ENCODE data around the gene HSPB8.

HSPB8 gene

DNA sequence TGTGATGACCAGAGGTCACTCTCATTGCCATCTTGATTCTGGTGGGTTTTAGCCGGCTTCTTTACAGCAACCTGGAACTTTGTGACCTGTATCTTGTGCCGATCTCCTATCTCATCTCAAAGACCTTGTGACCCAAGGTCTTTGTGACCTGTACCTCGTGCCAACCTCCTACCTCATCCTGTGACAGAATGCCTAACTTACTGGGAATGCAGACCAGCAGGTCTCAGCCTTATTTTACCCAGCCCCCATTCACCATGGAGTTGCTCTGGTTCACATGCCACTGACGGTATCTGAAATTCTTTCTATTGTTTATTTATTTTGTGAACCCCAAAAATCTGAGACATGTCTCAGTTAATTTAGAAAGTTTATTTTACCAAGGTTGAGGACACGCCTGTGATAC is 7.4 kb upstream of the HSPB8 start:
- DNase-seq (ENCODE audit: low spot score) = no peak

DNA sequence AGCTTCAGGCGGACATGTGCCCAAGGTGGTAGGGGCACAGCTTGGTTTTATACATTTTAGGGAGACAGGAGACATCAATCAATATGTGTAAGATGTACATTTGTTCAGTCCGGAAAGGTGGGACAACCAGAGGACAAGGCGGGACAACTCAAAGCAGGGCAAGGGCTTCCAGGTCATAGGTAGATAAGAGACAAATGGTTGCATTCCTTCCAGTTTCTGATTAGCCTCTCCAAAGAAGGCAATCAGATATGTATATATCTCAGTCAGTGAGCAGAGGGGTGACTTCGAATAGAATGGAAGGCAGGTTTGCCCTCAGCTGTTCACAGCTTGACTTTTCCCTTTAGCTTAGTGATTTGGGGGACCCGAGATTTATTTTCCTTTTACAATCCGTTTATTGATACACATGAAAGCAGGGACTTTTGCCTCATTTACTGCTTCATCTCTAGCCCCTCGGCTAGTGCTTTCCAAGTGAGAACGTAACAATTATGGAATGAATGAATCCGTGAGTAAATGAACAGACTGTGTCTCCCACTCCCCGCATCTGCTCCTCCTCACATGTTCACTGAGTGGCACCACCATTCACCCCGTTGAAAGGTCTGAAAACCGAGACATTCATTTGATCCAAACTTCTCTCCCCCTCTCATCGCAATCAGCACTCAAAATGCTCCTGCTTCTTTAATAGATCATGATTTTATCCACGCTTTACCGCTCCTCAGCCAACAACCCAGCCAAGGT is 6.9 kb upstream of the HSPB8 start:
- no peak for DNase-seq (ENCODE audit: low spot score)

DNA sequence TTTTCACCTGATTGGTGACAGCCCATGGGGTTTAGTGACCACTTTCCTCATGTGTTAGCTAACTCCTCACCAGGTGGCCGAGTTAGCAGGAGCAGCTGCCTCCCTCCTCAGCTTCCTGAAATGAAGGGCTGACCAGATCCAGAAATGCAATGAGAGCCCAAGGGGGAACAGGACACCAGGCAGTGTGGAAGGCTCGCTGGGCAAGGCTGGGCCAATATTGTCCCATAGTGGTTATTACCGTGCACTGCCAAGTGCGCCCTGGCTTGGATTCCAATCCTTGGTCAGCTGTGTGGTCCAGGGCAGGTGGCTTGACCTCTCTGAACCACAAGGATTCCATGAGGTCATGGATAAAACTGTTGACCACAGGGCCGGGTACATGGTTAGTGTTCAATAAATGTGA is 3.6 kb upstream of the HSPB8 start:
- no peak for DNase-seq (ENCODE audit: low spot score)

DNA sequence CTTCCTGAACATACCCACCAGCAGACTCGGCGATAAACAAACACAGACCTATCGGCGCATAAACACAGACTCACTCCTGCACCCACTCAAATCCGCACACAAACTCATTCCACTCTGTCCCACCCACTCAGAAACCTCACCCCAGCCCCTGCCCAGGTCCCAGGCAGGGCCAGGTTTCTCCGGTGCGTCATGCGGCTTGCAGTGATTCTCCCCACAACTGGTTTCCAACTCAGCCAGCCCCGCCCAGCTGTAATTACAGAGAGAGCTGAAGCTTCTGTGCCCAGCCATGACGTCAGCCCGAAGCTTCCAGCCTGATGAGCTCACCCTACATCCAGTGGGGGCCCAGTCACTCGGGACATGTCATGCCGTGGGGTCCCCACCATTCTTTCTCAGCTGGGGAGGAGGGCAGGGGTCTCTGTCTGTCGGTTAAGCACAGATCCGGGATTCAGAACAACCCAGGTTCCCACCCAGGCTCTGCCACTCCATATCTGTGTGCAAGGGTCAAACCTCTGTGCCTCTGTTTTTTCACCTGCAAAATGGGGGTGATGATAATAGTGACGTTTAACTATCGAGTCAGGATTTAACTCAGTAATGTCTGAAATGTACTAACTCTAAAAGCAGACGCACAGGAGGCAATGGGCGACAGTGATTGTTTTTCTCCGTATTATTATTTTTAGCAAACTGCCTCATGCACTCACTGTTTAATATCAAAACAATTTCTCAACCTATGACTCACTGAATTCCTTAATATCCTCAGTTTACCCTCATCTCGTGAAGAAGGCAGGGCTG is 2.3 kb upstream of the HSPB8 start:
- DNase-seq (ENCODE audit: low spot score) = peak; percentile 92

DNA sequence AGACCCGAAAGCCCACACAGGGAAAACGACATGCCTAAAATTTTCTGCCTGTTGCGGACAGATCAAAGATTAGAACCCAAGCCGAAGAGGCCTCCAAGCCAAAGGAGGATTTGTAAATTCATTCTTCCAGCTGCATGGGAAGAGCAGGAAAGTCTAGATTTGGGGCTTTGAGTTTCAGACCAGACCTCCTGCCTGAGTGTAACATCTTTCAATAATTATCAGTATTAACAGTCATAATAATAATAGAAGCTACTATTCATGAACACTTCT is 1.7 kb upstream of the HSPB8 start:
- no peak for DNase-seq (ENCODE audit: low spot score)

DNA sequence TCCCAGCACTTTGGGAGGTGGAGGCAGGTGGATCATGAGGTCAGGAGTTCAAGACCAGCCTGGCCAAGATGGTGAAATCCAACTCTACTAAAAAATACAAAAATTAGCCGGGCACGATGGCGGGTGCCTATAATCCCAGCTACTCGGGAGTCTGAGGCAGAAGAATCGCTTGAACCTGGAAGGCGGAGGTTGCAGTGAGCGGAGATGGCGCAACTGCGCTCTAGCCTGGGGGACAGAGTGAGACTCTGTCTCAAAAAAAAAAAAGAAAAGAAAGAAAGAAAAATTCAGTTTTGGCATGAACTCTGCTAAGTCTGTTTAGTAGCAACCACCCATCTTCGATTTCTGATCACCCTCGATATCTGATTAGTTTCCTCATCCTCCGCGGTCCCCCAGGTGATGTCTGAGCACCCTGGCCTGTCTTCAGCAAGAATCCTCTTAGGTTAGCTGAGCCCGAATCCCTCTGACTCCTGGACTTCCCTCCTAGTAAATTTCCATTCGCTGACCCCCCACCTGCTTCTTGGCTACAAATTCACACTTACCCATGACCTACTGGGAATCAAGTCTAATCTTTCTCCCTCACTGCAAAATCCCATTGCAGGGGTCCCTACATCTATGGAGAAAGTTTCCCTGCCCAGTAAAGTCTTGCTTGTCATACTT is 879 bp upstream of the HSPB8 start:
- DNase-seq (ENCODE audit: low spot score) = no peak

DNA sequence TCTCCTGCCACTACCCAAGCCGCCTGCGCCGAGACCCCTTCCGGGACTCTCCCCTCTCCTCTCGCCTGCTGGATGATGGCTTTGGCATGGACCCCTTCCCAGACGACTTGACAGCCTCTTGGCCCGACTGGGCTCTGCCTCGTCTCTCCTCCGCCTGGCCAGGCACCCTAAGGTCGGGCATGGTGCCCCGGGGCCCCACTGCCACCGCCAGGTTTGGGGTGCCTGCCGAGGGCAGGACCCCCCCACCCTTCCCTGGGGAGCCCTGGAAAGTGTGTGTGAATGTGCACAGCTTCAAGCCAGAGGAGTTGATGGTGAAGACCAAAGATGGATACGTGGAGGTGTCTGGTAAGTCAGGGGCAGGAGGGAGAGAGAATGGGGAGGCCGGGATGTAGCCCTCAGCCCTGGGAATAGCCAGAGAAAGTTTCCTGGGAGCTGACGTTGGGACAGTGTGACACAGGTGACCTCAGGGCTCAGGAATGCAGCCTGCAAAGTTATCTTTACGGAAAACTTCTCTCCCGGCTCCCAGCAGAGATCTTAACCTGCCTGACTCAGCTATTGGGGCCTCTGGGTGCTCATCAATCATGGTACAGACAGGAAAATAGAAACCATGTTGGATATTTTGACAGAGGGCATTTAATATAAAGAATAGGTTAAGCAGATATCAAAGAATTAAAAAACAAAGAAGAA is 747 bp downstream of the HSPB8 start:
- DNase-seq (ENCODE audit: low spot score) = peak; percentile 48

DNA sequence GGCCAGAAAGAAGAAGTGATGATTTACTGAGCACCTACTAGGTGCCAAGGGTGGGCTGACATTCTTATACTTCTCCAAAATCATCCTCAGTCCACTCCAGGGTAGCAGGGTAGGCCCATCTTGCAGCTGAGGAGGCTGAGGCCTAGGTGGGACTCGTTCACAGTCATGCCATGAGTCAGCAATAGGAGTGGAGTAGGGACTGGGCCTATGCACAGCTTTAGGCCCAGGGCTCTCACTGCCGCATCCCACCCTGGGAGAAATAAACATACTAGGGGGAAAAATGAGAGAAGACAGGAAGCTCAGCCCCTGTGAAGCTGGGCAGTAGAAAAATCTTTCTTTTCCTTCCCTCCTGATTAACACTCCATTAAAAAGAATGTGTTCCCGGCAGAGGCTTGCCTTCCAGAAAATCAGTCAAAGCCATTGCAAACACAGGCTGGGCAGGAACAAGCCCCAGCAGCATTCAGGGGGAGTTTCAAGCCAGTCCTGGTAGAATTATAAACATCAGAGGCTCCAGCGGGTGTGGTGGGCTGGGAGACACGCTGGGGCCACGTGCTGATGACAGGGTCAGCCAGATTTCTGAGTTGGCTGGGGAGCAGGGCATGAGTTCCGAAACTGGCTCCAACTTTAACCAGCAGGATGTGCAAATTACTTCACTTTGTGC is 1.8 kb downstream of the HSPB8 start:
- DNase-seq (ENCODE audit: low spot score) = peak; percentile 82

DNA sequence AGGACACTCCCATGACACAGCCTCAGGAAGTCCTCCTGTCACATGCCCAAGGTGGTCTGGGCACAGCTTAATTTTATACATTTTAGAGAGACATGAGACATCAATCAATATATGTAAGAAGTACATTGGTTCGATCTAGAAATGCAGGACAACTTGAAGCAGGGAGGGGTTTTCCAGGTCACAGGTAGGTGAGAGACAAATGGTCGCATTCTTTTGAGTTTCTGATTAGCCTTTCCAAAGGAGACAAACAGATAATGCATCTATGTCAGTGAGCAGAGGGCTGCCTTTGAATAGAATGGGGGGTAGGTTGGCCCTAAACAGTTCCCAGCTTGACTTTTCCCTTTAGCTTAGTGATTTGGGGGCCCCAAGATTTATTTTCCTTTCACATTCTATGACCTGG is 2.5 kb downstream of the HSPB8 start:
- DNase-seq (ENCODE audit: low spot score) = no peak

DNA sequence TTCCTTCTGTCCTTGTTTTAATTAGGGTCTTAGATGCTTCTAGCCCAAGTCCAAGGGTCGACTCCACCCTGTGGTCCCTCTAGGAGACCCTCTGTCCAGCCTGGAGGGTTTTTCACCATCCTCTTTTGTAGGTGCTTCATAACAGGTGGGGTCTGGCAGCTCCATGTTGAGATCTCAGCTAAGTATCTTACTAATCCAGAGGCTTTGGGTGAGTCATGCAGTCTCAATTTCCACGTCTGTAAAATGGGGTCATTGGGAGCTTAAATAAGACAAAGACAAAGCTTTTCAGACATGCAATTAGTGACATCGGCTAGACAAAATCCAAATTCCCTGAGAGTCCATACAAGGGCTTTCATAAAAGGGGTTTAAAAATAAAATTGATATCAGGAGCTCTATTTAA is 3.2 kb downstream of the HSPB8 start:
- DNase-seq (ENCODE audit: low spot score) = no peak

DNA sequence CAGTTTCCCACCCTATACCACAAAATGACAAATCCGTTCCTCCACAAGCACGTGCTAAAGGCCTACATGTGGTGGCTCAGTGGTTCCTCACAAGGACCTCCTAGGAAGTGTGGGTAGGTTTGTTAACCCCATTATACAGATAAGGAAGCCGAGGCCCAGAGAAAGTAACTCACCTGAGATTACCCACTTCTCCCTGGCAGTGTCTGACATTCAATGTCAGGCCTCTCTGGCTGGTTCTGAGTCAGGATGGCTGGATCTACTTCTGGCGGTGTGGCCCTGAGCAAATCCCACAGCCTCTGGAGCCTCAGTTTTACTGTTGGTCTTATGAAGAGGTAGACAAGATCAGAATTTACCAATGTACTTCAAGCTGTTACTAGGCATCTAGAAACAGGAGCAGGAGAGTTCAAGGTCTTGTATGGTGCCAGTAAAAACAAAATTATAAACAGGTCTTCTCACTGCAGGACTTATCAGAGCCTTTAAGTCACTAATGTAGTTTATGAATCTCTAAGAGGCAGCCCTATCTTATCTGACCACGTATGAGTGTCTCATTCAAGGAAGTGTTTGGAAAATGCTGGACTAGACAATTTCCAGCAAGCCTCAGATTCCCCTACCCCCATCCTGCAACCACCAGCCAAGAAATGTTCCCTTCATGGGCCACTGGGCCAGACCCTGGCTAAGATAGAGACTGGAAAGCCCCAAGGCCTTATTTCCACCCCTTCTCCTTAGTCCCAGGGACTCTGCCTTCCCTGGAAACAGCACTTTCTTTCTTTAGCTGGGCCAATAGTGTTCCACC is 4.2 kb downstream of the HSPB8 start:
- DNase-seq (ENCODE audit: low spot score) = peak; percentile 17

DNA sequence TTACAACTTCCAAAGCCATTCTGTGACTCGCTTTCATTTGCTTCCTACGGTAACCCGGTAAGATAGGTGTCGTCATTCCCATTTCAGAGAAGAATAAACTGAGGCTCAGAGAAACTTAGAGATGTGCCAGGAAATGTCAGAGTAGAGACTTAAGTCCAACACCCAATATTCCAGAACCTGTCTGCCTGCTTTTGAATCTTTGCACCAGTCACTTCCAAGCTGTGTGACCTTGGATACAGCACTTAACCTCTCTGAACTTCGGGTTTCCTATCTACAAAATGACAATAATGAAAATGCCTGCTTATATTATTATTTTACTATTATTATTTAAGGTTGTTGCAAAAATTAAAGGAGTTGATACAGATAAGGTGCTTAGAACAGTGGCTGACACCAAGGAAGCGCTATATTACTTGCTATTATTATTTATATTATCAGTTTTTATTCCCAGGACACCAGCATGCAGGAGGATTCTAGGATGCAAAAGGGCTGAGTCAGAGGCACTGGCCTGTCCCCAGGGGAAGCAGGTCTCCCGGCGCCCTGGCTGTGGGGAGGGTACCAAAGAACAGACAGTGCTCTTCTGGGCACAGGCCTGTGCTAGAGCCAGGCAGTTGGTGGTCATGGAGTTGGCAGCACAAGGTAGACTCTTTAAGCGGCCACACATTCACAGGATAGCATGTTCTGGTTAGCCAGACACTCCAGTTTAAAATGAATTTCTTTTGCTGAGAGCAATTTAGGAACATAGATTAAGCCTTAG is 5.4 kb downstream of the HSPB8 start:
- DNase-seq (ENCODE audit: low spot score) = no peak

DNA sequence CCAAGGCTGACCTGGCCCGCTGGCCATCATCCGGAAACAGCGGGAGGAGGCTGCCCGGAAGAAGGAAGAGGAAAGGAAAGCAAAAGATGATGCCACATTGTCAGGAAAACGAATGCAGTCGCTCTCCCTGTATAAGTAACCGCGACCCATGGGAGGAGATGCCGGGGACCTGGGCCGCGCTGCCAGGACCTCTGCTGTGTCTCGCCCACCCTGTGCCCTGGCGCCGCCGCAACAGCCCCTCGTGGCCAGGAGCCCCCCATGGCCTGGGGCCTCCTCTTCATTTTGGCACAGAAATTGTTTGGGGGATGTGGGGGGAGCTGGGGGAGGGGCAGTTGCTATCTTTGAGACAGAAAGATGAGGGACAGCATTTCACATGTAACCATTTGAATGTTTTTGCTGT is 16.5 kb downstream of the HSPB8 start:
- no peak for DNase-seq (ENCODE audit: low spot score)

DNA sequence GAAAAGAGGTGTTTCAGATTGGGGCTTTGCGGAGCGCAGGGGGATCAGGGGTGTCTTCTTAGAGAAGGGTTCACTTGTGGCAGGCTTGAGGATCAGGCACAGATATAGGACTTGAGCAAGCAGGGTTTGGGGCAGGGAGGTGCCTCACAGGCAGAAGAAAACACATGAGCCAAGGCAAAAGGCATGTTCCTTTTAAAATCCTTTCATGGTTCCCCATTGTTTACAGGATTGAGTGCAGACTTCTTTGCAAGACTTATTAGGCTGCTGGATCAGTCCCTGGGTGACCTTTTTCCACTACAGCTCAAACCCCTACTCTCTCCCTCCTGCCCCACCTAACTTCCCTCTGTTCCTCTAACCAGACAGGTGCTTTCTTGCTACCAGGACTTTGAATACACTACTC is 19.7 kb downstream of the HSPB8 start:
- DNase-seq (ENCODE audit: low spot score) = no peak

DNA sequence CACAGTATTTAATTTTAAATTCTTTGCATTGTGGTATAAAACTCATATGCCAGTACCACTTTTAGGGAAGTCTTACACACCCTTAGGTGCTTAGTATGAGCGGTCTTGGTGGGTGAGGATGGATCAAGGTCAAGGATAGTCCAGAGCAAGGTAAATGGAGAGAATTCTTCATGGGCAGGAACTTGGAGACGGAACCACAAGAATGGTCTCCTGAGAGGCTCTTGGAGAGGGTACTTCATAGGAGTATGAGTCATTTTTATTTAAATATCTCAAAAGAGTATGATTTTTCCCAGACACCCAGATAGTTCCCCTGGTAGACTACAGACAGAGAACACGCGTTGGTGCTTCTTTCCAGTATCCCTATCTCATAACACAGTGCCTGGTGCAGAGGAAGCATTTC is 21.9 kb downstream of the HSPB8 start:
- DNase-seq (ENCODE audit: low spot score) = no peak

DNA sequence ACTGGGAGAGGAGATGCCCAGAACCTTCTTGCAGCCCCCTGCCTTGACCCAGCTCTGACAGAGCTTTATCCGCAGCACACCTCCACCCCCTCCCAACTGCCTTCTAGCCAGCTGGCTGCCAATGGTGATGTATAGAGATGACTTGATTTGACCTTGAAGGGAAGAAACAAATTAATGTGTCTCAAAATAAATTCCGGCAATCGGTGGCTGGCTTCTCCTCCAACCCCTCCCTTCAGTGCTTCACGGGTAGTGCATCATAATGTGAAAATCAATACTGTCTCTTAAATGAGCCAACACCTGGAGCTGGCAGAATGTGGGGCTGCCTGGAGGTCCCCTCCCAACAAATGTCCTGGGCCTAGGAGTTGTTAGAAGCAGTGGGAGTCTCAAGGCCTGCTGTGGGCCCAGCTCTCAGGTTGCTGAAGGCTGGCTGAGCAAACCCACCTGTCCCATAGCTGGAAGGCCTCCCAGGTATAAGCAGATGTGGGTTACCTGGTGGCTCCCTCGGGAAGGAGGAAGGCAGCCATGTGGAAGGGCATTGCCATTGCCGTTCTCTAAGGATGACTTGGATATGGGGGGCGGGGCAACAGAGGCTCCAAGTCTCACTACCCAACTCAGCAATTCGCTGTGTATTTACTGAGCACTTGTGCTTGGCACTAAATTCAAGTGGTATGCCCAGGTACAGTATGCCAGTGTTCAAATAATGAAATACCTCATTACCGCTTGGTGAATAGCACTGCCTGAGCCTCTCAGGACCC is 23.2 kb downstream of the HSPB8 start:
- no peak for DNase-seq (ENCODE audit: low spot score)

DNA sequence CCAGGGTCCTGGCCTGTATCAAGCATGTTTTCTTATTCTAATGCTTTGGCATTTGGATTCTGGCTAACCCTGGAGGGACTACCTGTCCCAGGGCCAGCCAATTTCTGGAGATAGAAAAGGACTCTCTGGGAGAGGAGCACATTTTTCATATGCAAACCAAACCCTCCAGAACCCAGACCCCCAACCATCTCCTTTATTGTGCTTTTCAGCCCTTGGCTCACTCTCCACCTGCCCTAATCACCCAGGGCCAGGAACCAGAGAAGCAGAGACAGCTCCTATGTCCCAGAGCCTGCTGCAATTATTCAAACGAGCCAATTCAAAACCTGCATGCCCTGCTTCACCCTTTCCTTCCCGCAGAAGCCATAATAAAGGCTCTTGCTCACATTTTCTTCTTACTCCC is 23.8 kb downstream of the HSPB8 start:
- DNase-seq (ENCODE audit: low spot score) = no peak

DNA sequence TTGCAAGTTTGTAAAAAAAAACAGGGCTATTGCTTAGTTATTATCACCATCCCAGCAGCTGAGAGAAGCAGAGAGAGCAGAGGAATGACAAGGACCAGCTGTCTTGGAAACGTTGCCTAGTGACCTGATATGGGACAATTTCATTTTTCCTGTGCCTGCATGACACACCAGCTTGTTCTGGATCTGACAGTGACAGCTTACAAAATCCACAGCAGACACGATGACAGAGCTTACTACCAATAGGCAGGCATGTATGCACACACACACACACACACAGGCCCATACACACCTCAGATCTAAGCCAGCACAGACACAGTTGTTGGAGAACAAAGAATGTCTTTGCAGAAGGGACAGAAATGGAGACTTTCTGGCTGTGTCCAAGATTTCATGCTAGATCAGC is 25.4 kb downstream of the HSPB8 start:
- DNase-seq (ENCODE audit: low spot score) = no peak

DNA sequence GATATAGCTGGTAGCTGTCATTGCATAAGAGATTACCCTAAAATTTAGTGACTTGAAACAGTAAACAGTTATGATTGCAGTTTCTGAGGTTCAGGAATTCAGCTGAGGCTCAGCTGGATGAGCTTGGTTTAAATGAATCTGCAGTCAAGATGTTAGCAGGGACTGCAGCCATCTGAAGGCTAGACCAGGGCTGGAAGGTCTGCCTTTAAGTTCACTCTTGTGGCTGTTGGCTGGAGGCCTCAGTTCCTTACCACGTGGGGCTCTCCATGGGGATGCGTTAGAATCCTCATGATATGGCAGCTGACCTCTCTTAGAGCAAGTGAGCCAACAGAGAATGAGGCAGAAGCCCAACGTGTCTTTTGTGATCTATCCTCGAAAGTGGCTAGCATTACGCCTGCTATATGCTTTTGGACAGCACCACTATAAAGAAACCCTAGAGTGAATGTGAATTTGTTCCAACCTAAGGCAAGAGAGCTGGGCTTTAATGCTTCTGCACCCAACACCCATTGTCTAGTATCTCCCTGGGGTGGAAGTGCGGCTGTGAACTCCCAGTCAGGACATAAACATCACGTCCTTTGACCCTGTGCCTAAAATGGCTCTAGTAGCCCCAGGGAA is 26.0 kb downstream of the HSPB8 start:
- DNase-seq (ENCODE audit: low spot score) = no peak

All from AG20443 (cell line).